Parathyroid adenoma (tissue), 2 donors: ENCODE results near the gene DHRSX.
"Not testable (repeated sequence)": the region's sequence is repeated elsewhere in the genome, so short reads cannot be mapped to it uniquely, and the experiment has no call there.

Experiments used
- H2AFZ ChIP-seq: fragments of 300-600 bp; sonication (generic); one replicate; pipeline ENCODE4 v1.7.0; 2017; ENCODE audit warnings: antibody characterized with exemption, mild to moderate bottlenecking
- H3K27ac ChIP-seq: fragments of 300-600 bp; sonication (generic); one replicate; pipeline ENCODE4 v1.7.0; 2017
- H3K27me3 ChIP-seq: fragments of 300-600 bp; sonication (generic); one replicate; pipeline ENCODE4 v1.7.0; 2017; ENCODE audit warnings: low read length; ENCODE audit not compliant: control insufficient read depth, insufficient read depth
- H3K36me3 ChIP-seq: fragments of 300-600 bp; sonication (generic); one replicate; pipeline ENCODE4 v1.7.0; 2017; ENCODE audit warnings: low read length; ENCODE audit not compliant: control insufficient read depth, insufficient read depth
- H3K4me1 ChIP-seq: fragments of 300-600 bp; sonication (generic); one replicate; pipeline ENCODE4 v1.7.0; 2017; ENCODE audit warnings: control low read depth
- H3K4me2 ChIP-seq: fragments of 300-600 bp; sonication (generic); one replicate; pipeline ENCODE4 v1.7.0; 2017; ENCODE audit warnings: low read length
- H3K4me3 ChIP-seq: fragments of 300-600 bp; sonication (generic); one replicate; pipeline ENCODE4 v1.7.0; 2017; ENCODE audit warnings: low read depth, low read length
- H3K79me2 ChIP-seq: fragments of 300-600 bp; sonication (generic); one replicate; pipeline ENCODE4 v1.7.0; 2017; ENCODE audit warnings: control low read depth
- H3K9ac ChIP-seq: fragments of 300-600 bp; sonication (generic); one replicate; pipeline ENCODE4 v1.7.0; 2017; ENCODE audit warnings: mild to moderate bottlenecking
- H3K9me3 ChIP-seq: fragments of 300-600 bp; sonication (generic); one replicate; pipeline ENCODE4 v1.7.0; 2017; ENCODE audit warnings: low read length; ENCODE audit not compliant: control insufficient read depth
- CTCF ChIP-seq: fragments of 300-600 bp; sonication (generic); IDR thresholded peaks from one replicate; pipeline ENCODE4 v1.7.0; 2017; ENCODE audit warnings: antibody characterized with exemption, mild to moderate bottlenecking
- donor health status: primary hyperparathyroidism.

The DHRSX gene

GRCh38 chrX:2539586-2539985 is 38.8 kb upstream of the DHRSX start:
- no peaks in the 10 kb centered on the region for H3K27me3 ChIP-seq
- no peak overlapping the region for H3K9ac ChIP-seq
- H3K9me3 ChIP-seq = no peaks in the 10 kb centered on the region
- no peak for TF ChIP-seq CTCF
- no peak overlapping the region for H3K4me2 ChIP-seq
- no peaks in the 10 kb centered on the region for H3K4me1 ChIP-seq
- H3K4me3 ChIP-seq = no peak overlapping the region
- no peaks in the 10 kb centered on the region for H3K36me3 ChIP-seq
- H3K27ac ChIP-seq = no peak overlapping the region
- no peaks in the 10 kb centered on the region for H3K79me2 ChIP-seq
- H2AFZ ChIP-seq = no peak overlapping the region

DNA sequence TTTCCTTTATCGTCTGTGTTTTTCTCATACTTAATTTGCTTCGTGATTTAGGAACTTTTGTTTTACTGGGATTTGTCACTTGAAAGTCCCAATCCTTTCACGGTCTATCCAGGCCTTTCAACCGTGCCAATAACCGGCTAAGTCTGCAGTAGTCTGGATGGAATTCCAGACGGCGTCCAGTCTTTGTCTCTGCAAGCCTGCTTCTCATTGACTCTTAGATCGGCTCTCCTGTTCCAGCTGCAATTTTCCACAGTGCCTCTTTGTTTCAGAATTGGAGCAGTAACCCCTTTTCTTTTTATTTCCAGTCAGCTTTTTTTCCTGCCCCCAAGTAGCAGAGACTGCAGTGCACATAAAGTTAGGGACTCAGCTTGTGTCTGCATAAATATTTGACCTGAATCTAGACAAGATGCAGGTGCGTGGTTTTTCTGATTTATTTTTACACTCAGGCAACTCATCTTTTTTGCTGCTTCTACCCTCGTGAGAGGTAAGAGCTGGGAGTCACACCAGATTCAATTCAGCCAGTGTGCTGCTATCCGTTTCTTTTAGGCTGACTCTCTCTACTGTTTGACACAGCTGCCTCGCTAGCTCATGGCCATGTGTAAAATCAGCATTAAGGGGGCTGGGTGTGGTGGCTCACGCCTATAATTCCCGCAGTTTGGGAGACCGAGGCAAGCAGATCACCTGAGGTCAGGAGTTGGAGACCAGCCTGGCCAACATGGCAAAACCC is 37.4 kb upstream of the DHRSX start:
- H3K27ac ChIP-seq = no peak overlapping the region
- no peak overlapping the region for H3K9ac ChIP-seq

DNA sequence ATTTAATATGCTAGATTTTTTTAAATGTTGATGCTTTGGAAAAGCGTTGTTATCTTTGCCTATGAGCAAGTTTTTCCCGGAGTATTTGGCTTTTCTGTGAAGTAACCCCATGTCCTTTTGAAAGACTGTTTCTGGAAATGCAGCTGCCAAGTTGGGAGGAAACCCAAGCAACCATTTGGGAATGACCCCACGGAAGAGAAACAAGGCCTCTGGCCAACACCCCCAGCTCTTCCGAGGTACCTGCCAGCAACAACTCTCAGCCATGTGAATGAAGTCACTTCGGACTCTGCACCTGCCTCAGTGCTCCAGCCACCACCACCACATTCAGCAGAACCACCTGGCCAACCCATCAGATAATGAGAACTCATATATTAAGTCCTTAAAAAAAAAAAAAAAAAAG is 36.2 kb upstream of the DHRSX start:
- no peaks in the 10 kb centered on the region for H3K36me3 ChIP-seq
- no peak overlapping the region for H3K4me3 ChIP-seq
- no peak overlapping the region for H3K27ac ChIP-seq
- no peak overlapping the region for H2AFZ ChIP-seq
- no peaks in the 10 kb centered on the region for H3K9me3 ChIP-seq
- no peaks in the 10 kb centered on the region for H3K79me2 ChIP-seq
- no peaks in the 10 kb centered on the region for H3K4me1 ChIP-seq
- no peak overlapping the region for H3K9ac ChIP-seq
- no peak overlapping the region for H3K4me2 ChIP-seq
- TF ChIP-seq CTCF = no peak
- H3K27me3 ChIP-seq = no peaks in the 10 kb centered on the region

More for the DNA sequence above, 37.4 kb upstream of the DHRSX start:
- no peak for TF ChIP-seq CTCF
- H3K9me3 ChIP-seq = no peaks in the 10 kb centered on the region
- H2AFZ ChIP-seq = no peak overlapping the region
- no peaks in the 10 kb centered on the region for H3K27me3 ChIP-seq
- no peak overlapping the region for H3K4me2 ChIP-seq
- H3K79me2 ChIP-seq = no peaks in the 10 kb centered on the region
- H3K4me1 ChIP-seq = no peaks in the 10 kb centered on the region
- no peaks in the 10 kb centered on the region for H3K36me3 ChIP-seq
- no peak overlapping the region for H3K4me3 ChIP-seq

DNA sequence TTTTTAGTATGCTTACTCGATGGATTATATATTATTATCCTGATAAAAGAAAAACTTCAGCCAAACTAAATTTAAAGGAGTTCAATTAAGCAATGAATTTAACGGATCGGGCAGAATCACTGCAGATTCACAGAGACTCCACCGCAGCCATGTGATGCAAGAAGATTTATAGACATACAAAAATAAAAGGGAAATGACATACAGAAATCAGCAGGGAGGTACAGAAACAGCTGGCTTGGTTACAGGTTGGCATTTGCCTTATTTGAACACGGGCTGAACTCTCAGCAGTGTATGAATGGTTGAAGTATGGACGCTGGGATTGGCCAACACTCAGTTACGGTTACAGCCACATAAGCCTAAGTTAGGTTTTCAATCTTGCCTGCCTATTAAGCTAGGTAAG is 35.4 kb upstream of the DHRSX start:
- Histone ChIP-seq H3K36me3 (no peaks in the 10 kb centered on the region), H3K9ac (no peak overlapping the region), H3K27me3 (no peaks in the 10 kb centered on the region), H3K4me3 (no peak overlapping the region), H3K4me2 (no peak overlapping the region), H2AFZ (no peak overlapping the region), H3K4me1 (no peaks in the 10 kb centered on the region), H3K79me2 (no peaks in the 10 kb centered on the region), H3K9me3 (no peaks in the 10 kb centered on the region), H3K27ac (no peak overlapping the region)
- no peak for TF ChIP-seq CTCF

GRCh38 chrX:2534261-2535021 is 33.7 kb upstream of the DHRSX start:
- H3K4me2 ChIP-seq, H2AFZ ChIP-seq, H3K79me2 ChIP-seq, H3K27me3 ChIP-seq, H3K9me3 ChIP-seq, H3K27ac ChIP-seq, H3K36me3 ChIP-seq, H3K4me3 ChIP-seq, H3K9ac ChIP-seq, H3K4me1 ChIP-seq: not testable (repeated sequence)
